CD4-positive, alpha-beta T cell treated with Interleukin-17A for 4 hours (primary cell): ENCODE results near the gene SEC31A.
"Not testable (repeated sequence)": the region's sequence is repeated elsewhere in the genome, so short reads cannot be mapped to it uniquely, and the experiment has no call there.

Experiments used
- DNase-seq: peaks from one replicate; pipeline ENCODE4 v3.0.0-alpha.2; 2020; ENCODE audit warnings: mixed read lengths

The SEC31A gene, protein sequence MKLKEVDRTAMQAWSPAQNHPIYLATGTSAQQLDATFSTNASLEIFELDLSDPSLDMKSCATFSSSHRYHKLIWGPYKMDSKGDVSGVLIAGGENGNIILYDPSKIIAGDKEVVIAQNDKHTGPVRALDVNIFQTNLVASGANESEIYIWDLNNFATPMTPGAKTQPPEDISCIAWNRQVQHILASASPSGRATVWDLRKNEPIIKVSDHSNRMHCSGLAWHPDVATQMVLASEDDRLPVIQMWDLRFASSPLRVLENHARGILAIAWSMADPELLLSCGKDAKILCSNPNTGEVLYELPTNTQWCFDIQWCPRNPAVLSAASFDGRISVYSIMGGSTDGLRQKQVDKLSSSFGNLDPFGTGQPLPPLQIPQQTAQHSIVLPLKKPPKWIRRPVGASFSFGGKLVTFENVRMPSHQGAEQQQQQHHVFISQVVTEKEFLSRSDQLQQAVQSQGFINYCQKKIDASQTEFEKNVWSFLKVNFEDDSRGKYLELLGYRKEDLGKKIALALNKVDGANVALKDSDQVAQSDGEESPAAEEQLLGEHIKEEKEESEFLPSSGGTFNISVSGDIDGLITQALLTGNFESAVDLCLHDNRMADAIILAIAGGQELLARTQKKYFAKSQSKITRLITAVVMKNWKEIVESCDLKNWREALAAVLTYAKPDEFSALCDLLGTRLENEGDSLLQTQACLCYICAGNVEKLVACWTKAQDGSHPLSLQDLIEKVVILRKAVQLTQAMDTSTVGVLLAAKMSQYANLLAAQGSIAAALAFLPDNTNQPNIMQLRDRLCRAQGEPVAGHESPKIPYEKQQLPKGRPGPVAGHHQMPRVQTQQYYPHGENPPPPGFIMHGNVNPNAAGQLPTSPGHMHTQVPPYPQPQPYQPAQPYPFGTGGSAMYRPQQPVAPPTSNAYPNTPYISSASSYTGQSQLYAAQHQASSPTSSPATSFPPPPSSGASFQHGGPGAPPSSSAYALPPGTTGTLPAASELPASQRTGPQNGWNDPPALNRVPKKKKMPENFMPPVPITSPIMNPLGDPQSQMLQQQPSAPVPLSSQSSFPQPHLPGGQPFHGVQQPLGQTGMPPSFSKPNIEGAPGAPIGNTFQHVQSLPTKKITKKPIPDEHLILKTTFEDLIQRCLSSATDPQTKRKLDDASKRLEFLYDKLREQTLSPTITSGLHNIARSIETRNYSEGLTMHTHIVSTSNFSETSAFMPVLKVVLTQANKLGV

DNA sequence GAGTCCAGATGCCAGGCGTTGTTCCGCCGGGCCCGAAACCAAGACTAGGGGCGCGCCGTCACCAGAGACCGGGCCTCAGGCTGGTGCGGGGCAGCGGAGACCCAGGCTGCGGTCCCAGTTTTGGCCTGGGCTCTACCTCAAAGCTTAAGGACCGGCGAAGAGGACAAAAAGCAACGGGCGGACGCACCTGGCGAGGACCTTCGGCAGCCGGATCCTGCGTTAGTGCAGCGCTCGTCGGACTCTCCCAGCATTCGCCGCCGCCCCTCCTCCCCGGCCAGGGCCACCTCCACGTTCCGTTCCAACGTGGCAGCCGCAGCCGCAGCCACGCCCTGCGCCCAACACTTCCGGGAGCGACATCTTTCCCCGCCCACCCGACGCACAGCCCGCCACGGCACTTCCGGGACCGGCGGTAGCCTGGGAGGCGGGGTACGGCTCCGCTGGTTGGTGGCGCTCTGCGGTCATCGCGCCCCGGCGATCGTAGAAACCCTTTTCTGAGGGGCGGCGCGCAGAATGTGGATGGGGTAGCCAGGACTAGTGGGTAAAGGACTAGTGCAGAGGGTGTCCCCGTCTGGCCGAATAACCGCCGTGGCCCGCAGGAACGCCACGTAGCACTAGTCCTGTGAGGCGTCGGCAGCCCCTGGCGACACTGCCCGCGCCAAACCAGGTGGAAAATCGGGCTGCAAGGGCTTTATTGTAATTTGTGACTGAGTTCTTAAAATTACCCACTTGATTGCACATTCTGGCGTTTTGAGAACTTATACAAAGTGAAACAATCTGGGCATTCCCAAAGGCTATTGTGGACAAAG, at the start of gene SEC31A:
SEC31A (minus strand) TSS at position 253 of the 806 bp plus-strand sequence. CDS start 9,217 bp downstream, outside the sequence.
- DNase-seq, result peak; percentile 97

- DNase-seq, result no peak
Observed at GRCh38 chr4:82939414-82939813, 48.5 kb upstream of the SEC31A start.

- DNase-seq, result no peak
Observed at GRCh38 chr4:82934441-82934840, 43.5 kb upstream of the SEC31A start.

DNA sequence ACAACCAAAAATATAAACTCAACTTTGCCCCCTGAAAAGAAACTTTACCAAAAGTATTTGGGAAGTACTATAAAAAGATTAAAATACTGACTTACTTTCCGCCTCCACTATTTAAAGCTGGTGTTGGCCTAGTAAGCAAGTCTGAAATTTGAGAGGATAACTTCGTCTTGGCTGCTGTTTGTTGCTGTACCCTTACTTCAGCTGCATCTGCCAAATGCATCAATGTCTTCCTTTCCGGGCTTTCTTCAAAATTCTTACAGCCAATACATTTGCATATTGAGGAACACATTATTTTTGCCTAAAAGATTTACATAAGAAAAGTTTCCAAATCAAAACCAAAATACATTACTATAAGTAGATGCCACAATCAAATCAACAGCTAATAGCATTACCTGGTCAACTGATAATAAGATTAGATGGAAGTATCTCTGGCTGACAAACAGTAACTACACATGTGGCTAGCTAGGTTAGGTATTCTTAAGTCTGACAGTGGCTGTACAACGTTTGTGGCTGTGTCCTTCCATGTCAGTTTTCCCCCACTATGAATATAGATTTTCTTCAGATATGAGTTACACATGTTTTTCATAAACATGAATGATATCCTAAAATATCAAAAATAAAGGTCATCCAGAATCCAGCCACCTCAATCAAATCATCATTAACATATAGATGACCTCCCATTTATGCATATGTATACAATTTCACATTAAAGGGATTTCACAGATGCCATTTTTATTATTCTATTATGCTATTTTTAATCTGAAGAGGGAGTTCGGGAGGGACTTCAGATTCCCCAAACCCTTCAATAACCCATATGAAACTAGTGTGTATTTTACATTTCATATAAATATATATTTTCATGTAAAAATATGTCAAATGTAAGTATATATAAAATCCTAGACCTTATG, 40.1 kb upstream of the SEC31A start:
- no peak for DNase-seq

DNA sequence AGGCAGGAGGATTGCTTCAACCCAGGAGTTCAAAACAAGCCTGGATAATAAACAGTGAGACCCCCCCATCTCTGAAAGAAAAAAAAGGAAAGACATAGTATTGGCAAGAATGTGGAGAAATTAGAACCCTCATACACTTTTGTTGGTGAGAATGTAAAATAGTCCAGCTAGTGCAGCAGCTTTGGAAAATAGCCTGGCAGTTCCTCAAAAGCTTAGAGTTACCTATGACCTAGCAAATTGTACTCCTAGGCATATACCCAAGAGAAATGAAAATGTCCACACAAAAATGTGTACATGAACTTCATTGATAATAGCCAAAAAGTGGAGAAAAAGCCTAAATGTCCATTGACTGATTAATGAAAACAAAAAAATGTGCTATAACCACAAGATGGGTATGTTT, 30.8 kb upstream of the SEC31A start:
- no peak for DNase-seq

- DNase-seq, result no peak
Observed at GRCh38 chr4:82919386-82919785, 28.4 kb upstream of the SEC31A start.

GRCh38 chr4:82918091-82918490, 27.1 kb upstream of the SEC31A start:
- no peak for DNase-seq

- DNase-seq, result not testable (repeated sequence)
Observed at GRCh38 chr4:82913968-82914367, 23.0 kb upstream of the SEC31A start.

- no peak for DNase-seq
Observed at GRCh38 chr4:82913305-82913704, 22.4 kb upstream of the SEC31A start.

GRCh38 chr4:82909326-82909725, 18.4 kb upstream of the SEC31A start:
- DNase-seq, result no peak

DNA sequence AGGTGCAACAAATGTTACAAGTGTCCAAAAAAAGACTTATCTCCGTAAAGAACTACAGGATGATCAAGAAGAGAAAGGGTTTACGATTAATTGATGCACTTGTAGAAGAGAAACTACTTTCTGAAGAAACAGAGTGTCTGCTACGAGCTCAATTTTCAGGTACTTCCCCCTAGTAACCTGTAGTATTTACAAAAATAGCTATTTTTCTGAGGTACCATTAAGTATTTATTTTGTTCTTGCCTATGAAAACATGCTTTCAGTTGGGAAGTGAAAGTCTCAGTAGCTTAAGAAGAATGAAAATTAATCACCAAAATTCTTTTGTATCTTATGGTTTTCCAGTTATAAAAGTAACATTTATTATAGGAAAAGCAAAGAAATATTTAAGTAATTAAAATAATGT, 15.5 kb upstream of the SEC31A start:
- no peak for DNase-seq

DNA sequence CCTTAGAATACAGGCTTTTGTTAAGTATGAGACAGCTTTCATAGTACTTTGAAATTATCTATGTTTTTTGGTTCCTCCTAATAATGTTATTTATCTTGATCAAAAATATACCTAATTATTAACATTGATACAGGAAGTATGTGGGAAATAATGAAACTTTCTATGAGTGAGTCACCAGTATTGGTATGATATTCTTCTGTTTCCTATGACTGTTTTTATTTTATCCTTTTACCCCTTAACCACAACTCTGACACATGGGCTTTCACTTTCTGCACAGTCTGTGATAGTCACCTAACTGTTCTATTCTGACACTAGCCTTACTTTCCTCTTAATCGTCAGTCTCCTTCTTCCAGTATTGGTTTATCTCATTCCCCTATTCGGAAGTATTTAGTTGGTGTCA, 14.3 kb upstream of the SEC31A start:
- DNase-seq, result peak; percentile 17

- no peak for DNase-seq
Observed at GRCh38 chr4:82903737-82904136, 12.8 kb upstream of the SEC31A start.

DNA sequence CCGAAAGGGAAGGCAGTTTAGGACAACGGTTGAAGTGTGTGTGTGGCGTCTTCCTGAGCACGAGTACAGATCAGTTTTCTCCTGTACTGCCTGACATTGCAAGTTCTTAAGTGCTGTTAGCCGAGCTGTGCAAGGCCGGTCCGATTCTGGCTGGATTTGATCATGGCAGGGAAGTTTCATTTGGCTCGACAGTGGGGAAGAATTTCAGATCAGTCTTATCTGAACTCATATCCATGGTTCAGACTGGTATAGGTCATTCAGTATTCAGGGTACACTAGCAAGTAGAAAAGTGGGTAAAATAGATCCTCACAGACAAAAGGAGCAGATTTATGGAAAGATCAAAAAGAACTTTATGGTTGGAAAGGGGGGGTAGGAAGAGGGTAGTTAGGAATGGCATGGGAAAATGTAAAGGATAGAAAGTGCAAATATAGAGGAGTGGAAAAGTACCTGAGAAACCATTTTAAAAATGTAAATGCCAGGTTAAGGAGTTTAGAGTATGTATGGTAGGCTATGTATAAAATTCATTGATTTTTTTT, 10.3 kb upstream of the SEC31A start:
- no peak for DNase-seq

DNA sequence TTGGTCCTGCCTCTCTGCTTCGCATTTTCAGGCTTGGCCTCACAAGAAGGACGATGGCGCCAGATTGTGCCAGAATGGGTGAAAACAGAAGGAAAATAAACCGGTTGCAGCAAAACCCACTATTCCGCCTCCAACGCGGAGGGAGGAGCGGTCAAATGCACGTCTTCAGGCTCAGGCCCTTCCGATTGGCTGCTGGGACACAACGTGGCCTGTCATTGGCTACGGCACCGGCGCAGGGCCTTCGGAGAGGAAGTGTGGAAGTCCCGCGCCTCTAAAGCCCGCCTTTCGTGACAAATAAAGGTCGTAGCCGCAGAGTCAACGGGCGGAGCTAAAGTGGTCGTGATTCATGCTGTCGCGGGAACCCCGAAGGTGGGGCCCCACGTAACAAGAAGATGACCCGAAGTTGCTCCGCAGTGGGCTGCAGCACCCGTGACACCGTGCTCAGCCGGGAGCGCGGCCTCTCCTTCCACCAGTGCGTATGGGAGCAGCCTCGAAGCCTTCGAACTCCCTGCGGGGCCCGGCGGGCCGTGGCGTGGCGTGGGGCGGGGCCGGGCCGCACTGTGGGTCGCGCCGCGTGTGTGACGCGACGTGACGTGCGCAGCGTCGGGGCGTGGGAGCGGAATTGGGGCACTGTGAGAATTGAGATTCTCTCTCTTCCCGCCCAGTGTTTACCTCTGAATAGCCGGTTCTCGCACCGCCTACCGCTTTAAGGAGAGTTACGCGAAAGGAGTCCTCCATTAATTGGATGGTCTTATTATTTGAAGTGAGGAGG, 9.6 kb upstream of the SEC31A start, which contains the start of gene THAP9:
THAP9 (plus strand) TSS at position 325 of the 772 bp plus-strand sequence; CDS start at position 393, 68 bp downstream.
- peak; percentile 97 for DNase-seq

GRCh38 chr4:82900066-82900410, 9.1 kb upstream of the SEC31A start:
- DNase-seq, result no peak

DNA sequence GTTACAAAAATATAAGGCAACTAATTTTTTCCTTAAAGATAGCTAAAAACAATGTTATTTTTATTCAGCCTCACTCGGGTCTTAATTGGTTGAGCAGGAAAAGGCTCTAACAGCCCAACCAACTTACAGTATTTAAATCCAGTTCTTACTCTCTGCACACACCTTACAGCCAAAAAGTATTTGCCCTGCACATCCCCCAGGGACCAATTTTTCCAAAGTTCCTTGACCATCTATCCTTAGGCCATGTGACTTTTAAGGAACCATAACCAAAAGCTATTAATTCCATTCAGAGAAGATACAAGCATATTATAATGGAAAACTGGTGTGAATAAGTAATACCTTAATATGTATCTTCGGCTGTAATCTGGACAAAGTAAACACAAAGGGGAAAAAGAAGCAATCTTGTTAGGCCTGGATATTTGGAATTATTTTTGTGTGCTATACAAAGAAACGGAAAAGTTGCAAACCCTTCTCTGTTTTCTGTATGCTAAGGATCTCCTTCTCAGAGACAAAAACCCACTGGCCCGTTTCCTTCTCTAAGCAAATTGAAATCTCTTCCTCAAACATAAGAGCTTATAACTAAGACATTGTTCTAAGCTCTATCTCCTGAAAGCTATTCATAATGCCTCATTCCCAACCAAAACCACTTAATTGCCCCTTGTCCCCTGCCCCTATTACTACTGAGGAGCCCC, 8.6 kb upstream of the SEC31A start:
- DNase-seq, result no peak

- DNase-seq, result peak; percentile 26
Observed at GRCh38 chr4:82898322-82899243, 7.6 kb upstream of the SEC31A start.
